Neuronal stem cell (in vitro differentiated cells): Measurements from ENCODE around the gene BCL3.

ENCODE experiments used
- DNase-seq: peaks from one replicate; pipeline ENCODE4 v3.0.0-alpha.2; 2013; ENCODE audit warnings: low spot score
- H2AFZ ChIP-seq: one replicate; pipeline ENCODE4 v1.6.1; 2013; ENCODE audit warnings: mild to moderate bottlenecking, low read length, inconsistent platforms
- H2AK5ac ChIP-seq: 2 replicates; pipeline ENCODE4 v1.6.1; 2013; ENCODE audit warnings: low read depth, mild to moderate bottlenecking, inconsistent platforms, low read length, moderate library complexity, mixed read lengths
- H2BK120ac ChIP-seq: 2 replicates; pipeline ENCODE4 v1.6.1; 2013; ENCODE audit warnings: low read depth, mild to moderate bottlenecking, inconsistent platforms, low read length, moderate library complexity, mixed read lengths
- H2BK12ac ChIP-seq: one replicate; pipeline ENCODE4 v1.6.1; 2013; ENCODE audit warnings: low read length, inconsistent platforms
- H2BK15ac ChIP-seq: 2 replicates; pipeline ENCODE4 v1.6.1; 2013; ENCODE audit warnings: mild to moderate bottlenecking, low read length, inconsistent platforms, mixed read lengths
- H2BK5ac ChIP-seq: one replicate; pipeline ENCODE4 v1.6.1; 2013; ENCODE audit warnings: inconsistent platforms, mild to moderate bottlenecking, low read length, moderate library complexity
- H3K14ac ChIP-seq: one replicate; pipeline ENCODE4 v1.6.1; 2013; ENCODE audit warnings: low read length, inconsistent platforms
- H3K18ac ChIP-seq: 2 replicates; pipeline ENCODE4 v1.6.1; 2013; ENCODE audit warnings: low read length, inconsistent platforms
- H3K23ac ChIP-seq: 2 replicates; pipeline ENCODE4 v1.6.1; 2013; ENCODE audit warnings: low read depth, mild to moderate bottlenecking, mixed read lengths, low read length, inconsistent platforms; ENCODE audit not compliant: poor library complexity
- H3K27ac ChIP-seq: replicated peaks from 3 replicates; pipeline ENCODE4 v1.5.1; 2013; ENCODE audit warnings: low read length, inconsistent platforms
- H3K27me3 ChIP-seq, 3 experiments: 2 replicates each; pipeline ENCODE4 v1.6.1; 2013; ENCODE audit warnings: low read length in 3 of 3, mild to moderate bottlenecking in 2 of 3, inconsistent platforms in 1 of 3, low read depth in 1 of 3, mixed read lengths in 1 of 3, moderate library complexity in 1 of 3; ENCODE audit not compliant: control insufficient read depth in 3 of 3, insufficient read depth in 3 of 3
- H3K36me3 ChIP-seq, 2 donors: replicated peaks in 1 of 2; 2 replicates each; pipeline ENCODE4 v1.6.1; 2013; ENCODE audit warnings: low read length in 2 of 2; ENCODE audit not compliant: control insufficient read depth in 2 of 2, insufficient read depth in 2 of 2
- H3K4ac ChIP-seq: 2 replicates; pipeline ENCODE4 v1.6.1; 2013; ENCODE audit warnings: inconsistent platforms, mild to moderate bottlenecking, low read length, moderate library complexity
- H3K4me1 ChIP-seq, 2 donors: 1 replicate in 1 of 2; 2 replicates in 1 of 2; pipeline ENCODE4 v1.6.1; 2013; ENCODE audit warnings: low read length in 2 of 2, low read depth in 1 of 2; ENCODE audit not compliant: control insufficient read depth in 2 of 2, insufficient read depth in 1 of 2
- H3K4me2 ChIP-seq: one replicate; pipeline ENCODE4 v1.6.1; 2013; ENCODE audit warnings: mild to moderate bottlenecking, low read length, inconsistent platforms; ENCODE audit not compliant: insufficient read depth, poor library complexity, severe bottlenecking
- H3K4me3 ChIP-seq, 2 donors: 2 replicates each; pipeline ENCODE4 v1.5.1; 2013; ENCODE audit warnings: low read length in 2 of 2, mild to moderate bottlenecking in 2 of 2, inconsistent platforms in 1 of 2, moderate library complexity in 1 of 2
- H3K79me1 ChIP-seq: one replicate; pipeline ENCODE4 v1.6.1; 2013; ENCODE audit warnings: low read depth, mild to moderate bottlenecking, inconsistent platforms, low read length, moderate library complexity
- H3K9ac ChIP-seq: one replicate; pipeline ENCODE4 v1.6.1; 2013; ENCODE audit warnings: mild to moderate bottlenecking, low read depth, low read length, inconsistent platforms; ENCODE audit not compliant: poor library complexity
- H3K9me3 ChIP-seq, 2 donors: replicated peaks in 1 of 2; 2 replicates each; pipeline versions ENCODE3 to v1.6.1; 2013; ENCODE audit warnings: low read length in 2 of 2, mild to moderate bottlenecking in 2 of 2, inconsistent platforms in 1 of 2, low read depth in 1 of 2, mixed read lengths in 1 of 2, moderate library complexity in 1 of 2; ENCODE audit not compliant: control insufficient read depth in 2 of 2, insufficient read depth in 1 of 2
- H4K8ac ChIP-seq: one replicate; pipeline ENCODE4 v1.6.1; 2013; ENCODE audit warnings: low read depth, mild to moderate bottlenecking, inconsistent platforms, low read length, moderate library complexity
- H4K91ac ChIP-seq: one replicate; pipeline ENCODE4 v1.6.1; 2013; ENCODE audit warnings: low read length, low read depth, mild to moderate bottlenecking, inconsistent platforms; ENCODE audit not compliant: poor library complexity
- WGBS, 2 donors: extraction: QIAGEN DNeasy Blood & Tissue Kit; methylation state at CpG; one replicate each; pipeline ENCODE4 v1.1.7; 2013; ENCODE audit warnings: missing lambda C conversion rate in 2 of 2, mixed read lengths in 1 of 2; ENCODE audit not compliant: insufficient read length in 2 of 2, insufficient replicate concordance in 1 of 2; ENCODE audit errors: extremely low coverage in 2 of 2; 5-methylcytosine and 5-hydroxymethylcytosine counted together

The BCL3 gene

DNA sequence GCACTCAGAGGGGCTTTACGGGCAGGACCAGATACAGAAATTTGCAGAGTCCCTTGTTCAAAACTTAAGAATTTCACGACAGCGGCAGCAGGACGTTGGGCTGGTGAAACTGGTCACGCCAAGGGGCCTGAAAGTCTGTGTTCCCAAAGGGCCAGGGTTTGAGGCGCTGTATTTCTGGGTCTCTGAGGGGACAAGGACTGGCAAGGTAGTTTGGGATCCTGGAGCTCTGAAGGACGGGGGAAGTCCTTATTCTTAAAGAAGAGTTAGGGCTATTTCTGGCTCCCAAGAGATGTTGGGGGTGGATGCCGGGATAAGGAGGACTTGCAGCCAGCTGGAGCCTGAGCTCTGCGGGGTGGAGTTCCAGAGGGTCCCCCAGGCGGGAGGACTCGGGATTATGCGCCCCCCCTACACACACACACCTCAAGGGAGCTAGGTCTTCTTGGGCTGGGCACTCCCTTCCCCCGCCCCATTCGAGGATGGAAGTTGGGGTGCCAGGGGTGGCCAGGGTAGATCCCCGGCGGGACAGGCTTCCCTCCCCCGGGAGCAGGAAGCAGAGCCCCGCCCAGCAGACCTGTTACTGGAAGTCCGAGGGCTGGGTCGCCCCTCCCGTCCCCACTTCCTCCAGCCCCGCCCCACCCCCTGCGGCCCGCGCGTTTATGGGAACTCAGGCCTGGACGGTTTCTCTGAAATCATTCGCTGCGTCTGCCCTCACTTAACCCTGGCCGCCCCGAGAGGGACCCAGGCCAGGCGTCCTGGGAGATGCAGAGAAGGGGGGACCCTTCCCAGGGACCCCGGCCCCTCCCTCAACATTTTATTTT lies 5.6 kb downstream of the BCL3 start:
- no CpG with 5 or more reads among the region's 33 CpGs for WGBS, 2 donors
- Histone ChIP-seq H3K9ac (no peak overlapping the region), H3K27me3 (peaks cover 0 to 82% (median 29%) of the 10 kb centered on the region in 3 experiments), H3K4me3 (peak overlapping the region in 1 of 2 donors; percentile 37), H4K8ac (no peak overlapping the region), H2BK15ac (peak overlapping the region; percentile 53), H3K4me1 (peaks cover 17 to 33% of the 10 kb centered on the region in 2 donors), H3K18ac (peak overlapping the region; percentile 61), H2BK120ac (no peak overlapping the region), H3K36me3 (peaks cover 0 to under 1% of the 10 kb centered on the region in 2 donors), H2AFZ (peak overlapping the region; percentile 84), H3K4ac (no peak overlapping the region), H3K4me2 (peak overlapping the region; percentile 37), H2BK5ac (no peak overlapping the region), H3K9me3 (no peaks in the 10 kb centered on the region), H3K27ac (no peak overlapping the region), H4K91ac (no peak overlapping the region), H3K14ac (no peak overlapping the region), H3K79me1 (no peaks in the 10 kb centered on the region), H3K23ac (peak overlapping the region; percentile 60), H2AK5ac (no peak overlapping the region), H2BK12ac (no peak overlapping the region)
- no peak for DNase-seq

DNA sequence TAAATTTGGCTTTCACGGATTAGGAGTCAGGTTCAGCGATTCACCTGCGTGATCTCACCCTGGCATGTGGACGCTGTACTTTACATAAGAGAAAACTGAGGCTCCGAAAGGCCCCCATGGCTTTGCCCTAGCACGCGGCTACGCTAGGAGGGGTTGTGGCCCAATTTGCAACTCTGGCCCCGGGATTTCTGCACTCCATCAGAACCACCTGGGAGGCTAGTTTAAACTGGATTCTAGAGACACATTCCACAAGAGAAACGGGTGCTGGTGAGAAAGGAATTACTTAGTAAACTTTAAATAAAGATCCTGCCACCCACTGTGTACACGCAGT lies 6.2 kb downstream of the BCL3 start:
- H3K18ac ChIP-seq: peak overlapping the region; percentile 58
- peaks cover 0 to 6% of the 10 kb centered on the region in 2 donors for H3K36me3 ChIP-seq
- H3K27ac ChIP-seq: no peak overlapping the region
- no peak overlapping the region for H2BK15ac ChIP-seq
- peaks cover 0 to 78% (median 27%) of the 10 kb centered on the region in 3 experiments for H3K27me3 ChIP-seq
- H2BK120ac ChIP-seq: no peak overlapping the region
- no peak overlapping the region for H2BK12ac ChIP-seq
- H3K23ac ChIP-seq: no peak overlapping the region
- H4K91ac ChIP-seq: no peak overlapping the region
- H3K4me2 ChIP-seq: peak overlapping the region; percentile 37
- H2AFZ ChIP-seq: peak overlapping the region; percentile 84
- no peak overlapping the region for H3K4ac ChIP-seq
- no peak overlapping the region for H2AK5ac ChIP-seq
- peak overlapping the region in 1 of 2 donors; percentile 37 for H3K4me3 ChIP-seq
- no peak overlapping the region for H2BK5ac ChIP-seq
- no CpG with 5 or more reads among the region's 11 CpGs for WGBS, 2 donors
- no peak overlapping the region for H3K14ac ChIP-seq
- H4K8ac ChIP-seq: no peak overlapping the region
- no peak for DNase-seq
- H3K9me3 ChIP-seq: no peaks in the 10 kb centered on the region
- peaks cover 17 to 29% of the 10 kb centered on the region in 2 donors for H3K4me1 ChIP-seq
- no peak overlapping the region for H3K9ac ChIP-seq
- H3K79me1 ChIP-seq: no peaks in the 10 kb centered on the region

- H3K9ac ChIP-seq: no peak overlapping the region
- H4K8ac ChIP-seq: no peak overlapping the region
- H3K79me1 ChIP-seq: no peaks in the 10 kb centered on the region
- peaks cover 17 to 29% of the 10 kb centered on the region in 2 donors for H3K4me1 ChIP-seq
- DNase-seq: no peak
- no peaks in the 10 kb centered on the region for H3K9me3 ChIP-seq
- H3K18ac ChIP-seq: no peak overlapping the region
- H3K4me2 ChIP-seq: no peak overlapping the region
- H3K27me3 ChIP-seq: peaks cover 0 to 73% (median 27%) of the 10 kb centered on the region in 3 experiments
- H3K4me3 ChIP-seq: no peak overlapping the region
- H3K14ac ChIP-seq: no peak overlapping the region
- peak overlapping the region; percentile 84 for H2AFZ ChIP-seq
- H3K27ac ChIP-seq: no peak overlapping the region
- no peak overlapping the region for H3K23ac ChIP-seq
- H3K4ac ChIP-seq: no peak overlapping the region
- WGBS, 2 donors: no CpG with 5 or more reads among the region's 4 CpGs
- no peak overlapping the region for H2BK12ac ChIP-seq
- no peak overlapping the region for H4K91ac ChIP-seq
- no peak overlapping the region for H2BK5ac ChIP-seq
- no peak overlapping the region for H2AK5ac ChIP-seq
- H2BK120ac ChIP-seq: no peak overlapping the region
- no peak overlapping the region for H2BK15ac ChIP-seq
- H3K36me3 ChIP-seq: peaks cover 0 to 10% of the 10 kb centered on the region in 2 donors
Measured at GRCh38 chr19:44755219-44755618, 6.7 kb downstream of the BCL3 start.

DNA sequence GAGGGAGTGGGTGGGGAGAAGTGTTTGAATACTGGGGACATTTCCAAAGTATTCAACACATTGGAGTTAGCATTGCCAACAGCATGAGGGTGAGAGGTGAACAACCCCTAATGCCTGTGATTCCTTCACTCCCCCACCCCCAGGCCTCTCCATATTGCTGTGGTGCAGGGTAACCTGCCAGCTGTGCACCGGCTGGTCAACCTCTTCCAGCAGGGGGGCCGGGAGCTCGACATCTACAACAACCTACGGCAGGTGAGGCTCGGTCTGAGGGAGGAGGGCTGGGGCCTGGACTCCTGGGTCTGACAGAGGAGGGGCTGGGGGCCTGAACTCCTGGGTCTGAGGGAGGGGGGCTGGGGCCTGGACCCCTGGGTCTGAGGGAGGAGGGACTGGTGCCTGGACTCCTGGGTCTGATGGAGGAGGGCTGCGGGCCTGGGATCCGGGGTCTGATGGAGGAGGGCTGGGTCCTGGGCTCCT lies 7.6 kb downstream of the BCL3 start:
- Histone ChIP-seq H3K14ac (no peak overlapping the region), H4K91ac (no peak overlapping the region), H3K9me3 (no peaks in the 10 kb centered on the region), H3K9ac (no peak overlapping the region), H2BK12ac (no peak overlapping the region), H3K4me2 (no peak overlapping the region), H3K23ac (no peak overlapping the region), H3K4ac (no peak overlapping the region), H3K79me1 (no peaks in the 10 kb centered on the region), H3K4me3 (no peak overlapping the region), H4K8ac (no peak overlapping the region), H2BK120ac (no peak overlapping the region), H3K4me1 (peaks cover 17 to 28% of the 10 kb centered on the region in 2 donors), H2BK5ac (no peak overlapping the region), H3K36me3 (peaks cover 0 to 10% of the 10 kb centered on the region in 2 donors), H3K27me3 (peaks cover 0 to 66% (median 27%) of the 10 kb centered on the region in 3 experiments), H2AK5ac (no peak overlapping the region), H2BK15ac (peak overlapping the region; percentile 24), H2AFZ (no peak overlapping the region), H3K18ac (no peak overlapping the region), H3K27ac (no peak overlapping the region)
- WGBS, 2 donors: no CpG with 5 or more reads among the region's 7 CpGs
- no peak for DNase-seq
